Measurements from ENCODE around the gene KPTN.
A peak's percentile ranks its signal among the peaks of the same experiment; 100 is the strongest.

KPTN gene

DNA sequence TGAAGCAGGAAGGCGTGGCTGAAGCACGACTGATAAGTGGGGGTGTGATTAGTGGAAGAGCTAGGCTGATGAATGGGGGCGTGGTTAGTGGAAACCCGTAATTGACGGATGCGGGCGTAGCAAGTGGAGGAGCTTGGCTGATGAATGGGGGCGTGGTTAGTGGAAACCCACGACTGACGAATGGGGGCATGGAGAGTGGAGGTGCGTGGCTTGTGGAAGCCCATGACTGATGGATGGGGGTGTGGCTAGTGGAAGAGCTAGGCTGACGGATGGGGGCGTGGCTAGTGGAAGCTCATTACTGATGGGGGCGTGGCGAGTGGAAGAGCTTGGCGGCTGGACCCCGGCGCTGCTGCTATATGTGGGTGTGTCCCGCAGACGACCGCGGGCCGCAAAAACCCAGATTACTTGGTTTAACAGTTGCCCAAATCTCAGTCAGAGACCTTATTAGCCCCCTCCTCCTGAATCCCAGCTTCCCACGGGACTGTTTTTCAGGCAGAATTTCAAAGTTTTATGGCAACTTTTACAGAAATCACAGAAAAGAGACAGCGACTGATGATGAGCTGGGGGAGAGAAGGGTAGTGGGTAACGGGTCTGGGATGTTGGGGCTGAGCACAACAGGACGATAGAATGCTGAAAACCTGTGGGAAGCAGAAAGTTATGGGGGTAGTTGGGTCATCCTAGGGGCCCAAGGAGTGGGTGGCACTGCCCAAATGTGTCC is 55.7 kb downstream of the KPTN start:
- H3K4me3 ChIP-seq (ENCODE audit: low read length in 2 of 2), result peak overlapping the region in 1 of 2 donors; percentile 20
- no peaks in the 10 kb centered on the region for H3K36me3 ChIP-seq (ENCODE audit: control insufficient read depth in 2 of 2, insufficient read depth in 2 of 2, low read length in 2 of 2)
- peaks cover 20 to 40% of the 10 kb centered on the region in 2 donors for H3K27me3 ChIP-seq (ENCODE audit: control insufficient read depth in 2 of 2, insufficient read depth in 2 of 2, low read length in 2 of 2)
- peaks cover 7 to 11% of the 10 kb centered on the region in 2 donors for H3K4me1 ChIP-seq (ENCODE audit: control insufficient read depth in 2 of 2, insufficient read depth in 2 of 2, low read length in 2 of 2)
- H3K27ac ChIP-seq (ENCODE audit: low read depth in 2 of 2, low read length in 2 of 2), result no peak overlapping the region
- no peaks in the 10 kb centered on the region for H3K9me3 ChIP-seq (ENCODE audit: control insufficient read depth in 2 of 2, low read length in 2 of 2)
- no peak overlapping the region for H3K9ac ChIP-seq (ENCODE audit: low read depth in 1 of 2, low read length in 2 of 2)

DNA sequence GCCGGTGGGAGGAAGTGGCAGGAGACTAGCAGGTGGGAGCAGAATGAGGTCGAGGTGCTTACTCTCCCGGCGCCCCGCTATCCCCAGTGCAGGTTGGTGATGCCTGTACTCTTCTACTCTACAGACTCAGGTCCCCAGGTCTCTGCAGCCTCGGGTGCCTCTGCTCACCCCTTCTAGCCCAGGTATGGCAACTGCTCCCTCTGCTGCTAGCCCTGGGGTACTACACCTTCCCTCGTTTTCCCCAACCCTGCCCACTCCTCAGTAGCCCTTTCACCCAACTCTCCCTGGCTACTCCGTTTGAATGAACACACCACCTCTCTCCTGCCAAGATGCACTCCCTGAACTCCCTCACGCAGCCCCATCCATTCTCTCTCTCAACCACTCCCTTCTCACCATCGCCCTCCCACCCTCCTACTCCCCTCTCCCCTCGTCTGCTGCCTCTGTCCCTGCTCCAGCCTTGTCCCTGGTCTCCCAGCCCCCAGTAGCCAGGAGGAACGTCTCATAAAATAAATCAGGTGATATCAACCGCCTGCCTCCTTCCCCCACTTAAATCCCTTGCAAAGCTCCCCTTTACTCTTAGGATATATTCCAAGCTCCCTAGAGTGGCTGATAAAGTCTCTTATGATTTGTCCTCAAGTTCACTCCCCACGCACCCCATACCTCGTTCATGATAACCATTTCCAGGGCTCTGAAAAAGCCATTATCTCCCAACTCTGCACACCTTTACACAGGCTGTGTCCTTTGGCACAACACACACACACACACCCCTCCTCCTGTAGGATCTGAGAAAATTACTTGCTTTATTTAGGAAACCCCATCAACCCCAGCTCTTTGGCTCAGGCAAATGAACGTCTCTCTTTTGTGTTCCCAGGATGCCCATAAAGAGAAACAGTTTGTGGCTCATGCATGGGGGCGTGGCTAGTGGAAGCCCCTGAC is 56.5 kb downstream of the KPTN start:
- Histone ChIP-seq H3K4me3 (ENCODE audit: low read length in 2 of 2) (peak overlapping the region in 1 of 2 donors; percentile 20), H3K9ac (ENCODE audit: low read depth in 1 of 2, low read length in 2 of 2) (no peak overlapping the region), H3K27me3 (ENCODE audit: control insufficient read depth in 2 of 2, insufficient read depth in 2 of 2, low read length in 2 of 2) (peaks cover 28 to 46% of the 10 kb centered on the region in 2 donors), H3K4me1 (ENCODE audit: control insufficient read depth in 2 of 2, insufficient read depth in 2 of 2, low read length in 2 of 2) (peaks cover 7 to 11% of the 10 kb centered on the region in 2 donors), H3K27ac (ENCODE audit: low read depth in 2 of 2, low read length in 2 of 2) (no peak overlapping the region), H3K9me3 (ENCODE audit: control insufficient read depth in 2 of 2, low read length in 2 of 2) (no peaks in the 10 kb centered on the region), H3K36me3 (ENCODE audit: control insufficient read depth in 2 of 2, insufficient read depth in 2 of 2, low read length in 2 of 2) (no peaks in the 10 kb centered on the region)
